HTERT RPE-1 (cell line): ENCODE data around the gene SEMA3F.

Source experiments
- in situ Hi-C: fragments of 300-500 bp; cut with MboI; formaldehyde crosslinking; loops from 4 replicates; pipeline ENCODE4 v1.14.3; 2020; ENCODE audit warnings: low sequenced_read_pairs

The SEMA3F gene

GRCh38 chr3:50155491-50155878 lies 361 bp downstream of the SEMA3F start:
- in situ Hi-C loops: no loop called here

- in situ Hi-C loops: no loop called here
Observed at GRCh38 chr3:50155891-50156290, 767 bp downstream of the SEMA3F start.

- in situ Hi-C loops: no loop called here
Observed at GRCh38 chr3:50156549-50157493, 1.7 kb downstream of the SEMA3F start.

GRCh38 chr3:50157827-50158529 lies 2.9 kb downstream of the SEMA3F start:
- in situ Hi-C loops: no loop called here

GRCh38 chr3:50158530-50159146 lies 3.5 kb downstream of the SEMA3F start:
- in situ Hi-C loops: no loop called here

- in situ Hi-C loops: no loop called here
Observed at GRCh38 chr3:50160561-50160983, 5.4 kb downstream of the SEMA3F start.

GRCh38 chr3:50161320-50161719 lies 6.2 kb downstream of the SEMA3F start:
- in situ Hi-C loops: no loop called here

- in situ Hi-C loops: no loop called here
Observed at GRCh38 chr3:50162034-50162883, 7.1 kb downstream of the SEMA3F start.

- in situ Hi-C loops: no loop called here
Observed at GRCh38 chr3:50163572-50164455, 8.7 kb downstream of the SEMA3F start.

- in situ Hi-C loops: no loop called here
Observed at GRCh38 chr3:50164481-50164880, 9.4 kb downstream of the SEMA3F start.

- in situ Hi-C loops: no loop called here
Observed at GRCh38 chr3:50164984-50165909, 10.1 kb downstream of the SEMA3F start.

GRCh38 chr3:50165910-50166538 lies 10.9 kb downstream of the SEMA3F start:
- in situ Hi-C loops: no loop called here

GRCh38 chr3:50166620-50167019 lies 11.5 kb downstream of the SEMA3F start:
- in situ Hi-C loops: no loop called here

GRCh38 chr3:50167069-50167840 lies 12.1 kb downstream of the SEMA3F start:
- in situ Hi-C loops: no loop called here

- in situ Hi-C loops: no loop called here
Observed at GRCh38 chr3:50167841-50168209, 12.7 kb downstream of the SEMA3F start.

- in situ Hi-C loops: no loop called here
Observed at GRCh38 chr3:50168388-50168787, 13.3 kb downstream of the SEMA3F start.

GRCh38 chr3:50168791-50169190 lies 13.7 kb downstream of the SEMA3F start:
- in situ Hi-C loops: no loop called here
